Suppressor macrophage treated with lipopolysaccharide for 4 hours (primary cell): ENCODE results near the gene CYP17A1.
"Not testable (repeated sequence)": the region's sequence is repeated elsewhere in the genome, so short reads cannot be mapped to it uniquely, and the experiment has no call there.

Source experiments
- DNase-seq: peaks from one replicate; pipeline ENCODE4 v3.0.0-alpha.2; 2020

Gene CYP17A1, protein sequence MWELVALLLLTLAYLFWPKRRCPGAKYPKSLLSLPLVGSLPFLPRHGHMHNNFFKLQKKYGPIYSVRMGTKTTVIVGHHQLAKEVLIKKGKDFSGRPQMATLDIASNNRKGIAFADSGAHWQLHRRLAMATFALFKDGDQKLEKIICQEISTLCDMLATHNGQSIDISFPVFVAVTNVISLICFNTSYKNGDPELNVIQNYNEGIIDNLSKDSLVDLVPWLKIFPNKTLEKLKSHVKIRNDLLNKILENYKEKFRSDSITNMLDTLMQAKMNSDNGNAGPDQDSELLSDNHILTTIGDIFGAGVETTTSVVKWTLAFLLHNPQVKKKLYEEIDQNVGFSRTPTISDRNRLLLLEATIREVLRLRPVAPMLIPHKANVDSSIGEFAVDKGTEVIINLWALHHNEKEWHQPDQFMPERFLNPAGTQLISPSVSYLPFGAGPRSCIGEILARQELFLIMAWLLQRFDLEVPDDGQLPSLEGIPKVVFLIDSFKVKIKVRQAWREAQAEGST

DNA sequence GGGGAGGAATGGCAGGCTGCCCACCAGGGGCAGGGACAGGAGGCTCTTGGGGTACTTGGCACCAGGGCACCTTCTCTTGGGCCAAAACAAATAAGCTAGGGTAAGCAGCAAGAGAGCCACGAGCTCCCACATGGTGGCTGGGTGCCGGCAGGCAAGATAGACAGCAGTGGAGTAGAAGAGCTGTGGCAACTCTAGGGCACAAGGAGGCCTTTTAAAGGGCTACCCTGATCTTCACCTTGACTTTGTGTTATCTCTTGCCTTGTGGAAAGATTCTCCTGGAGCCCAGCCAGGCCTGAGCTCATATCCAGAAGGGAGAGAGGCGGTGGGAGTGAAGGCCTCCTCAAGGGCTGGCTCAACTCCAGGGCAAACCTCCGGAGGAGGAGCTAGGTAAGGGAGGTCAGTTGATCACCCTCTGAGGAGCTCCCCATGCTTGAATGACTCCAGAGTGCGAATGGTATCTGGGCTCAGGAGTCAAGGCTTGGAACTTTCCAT lies at the start of gene CYP17A1:
TSS of gene CYP17A1 (minus strand) at position 184 of the 492 bp plus-strand sequence. CDS start at position 132, 52 bp downstream.
- DNase-seq, result no peak

DNA sequence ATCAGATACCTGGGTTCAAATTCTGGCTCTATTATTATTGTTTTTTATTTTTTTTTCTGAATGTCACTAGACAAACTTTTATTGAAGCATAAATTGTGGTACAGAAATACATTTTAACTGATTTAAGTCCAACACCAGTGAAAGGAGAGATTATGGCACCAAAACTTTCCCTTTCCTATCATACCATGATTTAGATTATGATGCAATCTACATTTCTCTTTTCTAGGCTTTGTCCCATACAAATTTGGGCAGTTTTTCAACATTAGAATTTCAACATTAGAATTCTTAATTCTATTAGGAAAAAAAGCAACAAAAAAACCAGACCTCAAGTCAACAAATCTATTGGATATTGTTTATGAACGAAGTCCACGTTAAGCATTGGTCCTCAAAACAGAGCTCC lies 43.0 kb upstream of the CYP17A1 start:
- no peak for DNase-seq

DNA sequence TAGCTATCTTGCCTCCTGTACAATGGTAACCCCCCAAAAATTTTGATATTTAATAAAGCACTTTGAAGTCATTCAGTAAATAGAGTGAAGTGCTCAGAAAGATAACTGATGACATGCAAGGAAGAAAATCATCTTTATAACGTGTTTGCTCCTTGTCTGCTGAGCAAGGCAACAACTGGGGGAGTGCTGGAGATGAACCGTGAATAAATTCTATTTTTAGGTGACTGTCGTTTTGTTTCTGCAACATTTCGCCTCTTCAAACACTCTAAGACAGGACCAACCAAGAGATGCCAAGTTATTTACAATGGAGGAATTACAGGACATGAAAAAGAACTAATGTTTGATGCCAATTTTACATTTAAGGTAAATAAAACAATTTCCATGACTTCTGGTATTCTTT lies 41.4 kb upstream of the CYP17A1 start:
- no peak for DNase-seq

DNA sequence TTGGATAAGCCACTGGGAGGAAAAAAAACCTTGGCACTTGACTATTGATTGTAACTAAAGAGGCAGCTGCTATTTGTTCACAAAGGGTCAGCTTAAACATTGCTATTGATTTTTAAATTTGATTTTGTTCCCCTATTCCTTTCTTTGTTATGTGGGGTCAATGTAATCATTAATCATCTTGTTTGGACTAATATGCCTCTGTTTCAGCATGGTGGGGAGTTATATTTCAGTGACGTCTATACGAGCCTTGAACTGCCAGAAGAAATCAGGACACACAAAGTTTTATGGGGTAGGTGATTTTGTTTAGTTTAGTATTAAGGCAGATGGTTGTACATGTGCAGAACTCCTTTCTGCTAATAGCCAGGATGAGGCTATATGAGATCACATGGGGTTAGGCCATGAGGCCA lies 39.5 kb upstream of the CYP17A1 start:
- DNase-seq, result no peak

DNA sequence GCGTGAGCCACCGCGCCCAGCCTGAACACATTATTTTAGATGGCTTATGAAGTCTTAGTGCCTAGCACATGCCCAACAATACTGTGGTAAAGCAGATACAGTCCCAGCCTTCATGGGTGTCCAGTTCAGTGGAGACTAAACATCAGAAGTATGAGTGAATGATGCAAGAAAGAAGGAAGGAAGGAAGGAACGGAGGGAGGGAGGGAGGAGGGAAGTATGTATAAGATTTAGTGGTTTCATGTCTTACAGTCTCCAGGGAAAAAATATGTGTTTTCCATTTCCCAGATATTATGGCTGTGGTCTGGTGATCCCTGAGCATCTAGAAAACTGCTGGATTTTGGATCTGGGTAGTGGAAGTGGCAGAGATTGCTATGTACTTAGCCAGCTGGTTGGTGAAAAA lies 35.0 kb upstream of the CYP17A1 start:
- no peak for DNase-seq

DNA sequence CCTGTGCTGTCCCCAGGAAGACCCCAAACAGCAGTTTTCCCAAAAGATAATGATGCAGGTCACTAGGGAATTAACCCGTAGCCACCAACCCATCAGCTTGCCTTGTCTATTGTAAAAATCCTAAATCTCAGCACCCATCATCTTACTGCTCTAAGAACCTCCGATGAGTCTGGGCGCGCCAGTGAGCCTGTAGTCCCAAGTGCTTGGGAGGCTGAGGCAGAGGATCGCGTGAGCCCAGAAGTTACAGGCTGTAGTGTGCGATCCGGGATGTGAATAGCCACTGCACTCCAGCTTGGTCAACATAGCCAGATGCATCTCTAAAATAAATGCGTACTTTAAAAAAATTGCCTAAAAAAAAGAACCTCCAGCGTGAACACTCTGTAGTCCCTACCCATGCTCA lies 33.0 kb upstream of the CYP17A1 start:
- no peak for DNase-seq

DNA sequence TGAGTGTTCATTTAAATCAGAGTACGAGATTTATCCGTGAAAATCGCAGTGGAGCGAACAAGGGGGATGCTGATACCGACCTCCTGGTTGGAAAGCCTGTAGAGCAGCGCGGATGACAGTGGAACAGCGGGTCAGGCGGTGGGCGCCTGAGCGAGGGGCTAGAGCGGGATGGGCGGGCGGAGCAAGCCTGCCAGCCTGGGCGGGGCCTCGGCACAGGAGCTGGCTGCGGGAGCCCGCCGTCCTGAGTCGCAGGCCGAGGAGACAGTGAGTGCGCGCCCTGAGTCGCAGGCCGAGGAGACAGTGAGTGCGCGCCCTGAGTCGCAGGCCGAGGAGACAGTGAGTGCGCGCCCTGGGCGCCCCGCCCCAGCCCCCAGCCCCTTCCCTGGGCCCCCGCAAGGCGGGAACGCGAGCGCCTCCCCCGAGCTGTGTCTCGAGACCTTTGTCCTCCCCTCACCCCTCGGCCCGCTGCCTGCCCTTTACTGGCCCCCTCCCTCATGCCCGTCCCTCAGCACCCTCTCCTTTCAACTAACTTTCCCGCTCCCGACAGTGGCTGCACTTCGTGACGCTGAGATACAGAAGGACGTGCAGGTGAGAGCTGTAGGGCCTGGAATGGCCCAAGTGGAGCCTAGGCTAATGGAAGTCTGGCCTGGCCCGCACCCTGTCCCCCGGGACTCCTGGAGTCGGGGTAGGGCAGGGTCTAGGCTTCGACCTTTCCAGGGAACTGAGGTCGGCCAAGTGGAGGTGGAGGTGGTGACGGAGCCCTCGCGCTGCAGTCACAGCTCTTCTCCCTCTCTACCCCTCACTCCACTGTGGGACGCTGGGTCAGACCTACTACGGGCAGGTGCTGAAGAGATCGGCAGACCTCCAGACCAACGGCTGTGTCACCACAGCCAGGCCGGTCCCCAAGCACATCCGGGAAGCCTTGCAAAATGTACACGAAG lies 32.3 kb upstream of the CYP17A1 start, which contains the start of gene AS3MT:
TSS of gene AS3MT (plus strand) at position 213 of the 941 bp plus-strand sequence. CDS start at position 336, 123 bp downstream.
- no peak for DNase-seq

DNA sequence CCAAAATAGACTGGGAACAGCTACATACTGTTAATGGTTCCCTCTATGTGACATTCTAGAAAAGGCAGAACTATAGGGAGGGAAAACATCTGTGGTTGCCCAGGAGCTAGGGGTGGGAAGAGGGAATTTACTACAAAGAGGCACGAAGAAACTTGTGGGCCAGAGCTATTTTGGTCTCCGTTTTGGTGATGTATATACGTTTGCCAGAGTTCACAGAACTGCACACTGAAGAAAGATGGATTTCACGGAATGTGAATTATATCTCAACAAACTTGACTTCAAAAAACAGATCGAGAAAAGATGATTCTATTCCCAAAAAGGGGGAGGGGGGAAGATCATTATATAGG lies 31.7 kb upstream of the CYP17A1 start:
- no peak for DNase-seq

DNA sequence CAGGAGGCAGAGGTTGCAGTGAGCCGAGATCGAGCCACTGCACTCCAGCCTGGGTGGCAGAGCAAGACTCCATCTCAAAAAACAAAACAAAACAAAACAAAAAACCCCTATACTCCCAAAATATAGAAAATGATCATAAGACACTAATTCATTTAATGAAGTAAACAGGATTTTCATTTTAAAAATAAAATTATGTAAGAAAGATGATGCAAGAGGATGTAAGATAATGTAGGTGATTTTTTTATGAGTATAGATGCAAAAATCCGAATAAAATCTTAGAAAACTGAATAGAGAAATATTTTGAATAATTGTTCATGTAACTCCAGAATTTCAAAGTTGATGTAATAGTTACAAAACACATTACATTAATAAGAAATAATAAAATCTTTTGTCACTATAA lies 28.4 kb upstream of the CYP17A1 start:
- no peak for DNase-seq

DNA sequence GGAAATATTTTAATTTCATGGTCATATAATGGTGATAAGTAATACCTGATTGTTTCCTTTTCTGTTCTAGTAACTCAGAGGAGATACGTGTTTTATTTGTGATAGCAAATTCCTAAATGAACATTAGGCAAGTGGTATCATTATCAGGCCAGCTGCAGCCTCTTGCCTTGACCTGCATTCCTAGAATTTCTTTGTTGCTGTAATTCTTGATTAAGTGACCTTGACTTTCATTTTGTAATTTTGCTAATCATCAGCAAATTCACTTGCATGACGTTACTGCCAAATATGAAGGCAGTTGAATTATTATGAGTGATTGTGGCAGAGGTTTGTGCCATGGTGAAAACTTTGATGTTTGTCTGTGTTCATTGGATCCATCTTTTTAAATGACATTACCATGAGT lies 26.4 kb upstream of the CYP17A1 start:
- no peak for DNase-seq

DNA sequence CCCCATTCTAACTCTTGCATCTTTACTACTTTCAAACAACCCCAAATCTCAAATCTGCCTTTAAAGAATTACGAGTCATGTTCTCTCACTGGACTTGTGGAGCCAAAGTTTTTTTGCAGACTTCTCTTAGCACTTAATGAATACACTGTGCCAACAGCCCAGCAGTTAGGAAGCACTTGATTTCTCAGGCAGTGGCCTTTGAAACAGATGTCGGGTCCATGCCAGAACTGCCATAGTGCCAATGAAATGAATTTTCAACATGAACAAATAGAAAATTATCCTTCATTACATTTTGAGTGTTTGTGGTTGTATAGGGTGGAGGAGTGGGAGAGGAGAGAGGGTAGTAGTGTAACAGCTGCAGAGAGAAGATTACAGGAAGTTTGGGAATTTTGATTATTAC lies 22.7 kb upstream of the CYP17A1 start:
- DNase-seq, result no peak

DNA sequence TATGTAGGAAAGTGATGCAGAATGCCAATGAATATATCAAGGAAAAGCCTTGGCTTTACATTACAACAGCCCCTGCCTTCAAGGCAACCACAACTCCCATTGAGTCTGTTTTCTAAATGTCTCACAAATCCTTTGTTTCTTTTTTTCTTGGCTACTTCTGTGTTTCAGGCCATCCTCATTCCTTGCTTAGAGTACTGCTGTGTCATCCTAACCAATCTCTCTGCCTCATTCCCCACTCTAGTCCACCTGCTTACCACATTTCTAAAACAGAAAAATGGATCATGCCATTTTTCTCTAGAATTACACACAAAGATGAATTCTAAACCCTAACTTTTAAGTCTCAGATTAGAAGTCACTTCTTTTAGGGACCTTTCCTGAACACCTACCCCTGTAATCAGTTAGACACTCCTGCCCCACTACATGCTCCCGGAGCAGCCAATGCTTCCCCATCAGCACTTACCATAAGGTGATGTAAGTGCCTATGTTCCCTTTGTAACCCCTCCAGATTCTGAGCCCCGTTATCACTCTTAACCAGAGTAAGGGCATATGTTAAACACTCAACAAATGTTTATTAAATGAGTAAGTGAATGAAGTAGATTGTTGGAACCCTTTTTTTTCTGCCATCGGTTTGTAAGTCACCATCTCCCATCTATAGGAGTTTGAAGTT lies 19.7 kb upstream of the CYP17A1 start:
- no peak for DNase-seq

DNA sequence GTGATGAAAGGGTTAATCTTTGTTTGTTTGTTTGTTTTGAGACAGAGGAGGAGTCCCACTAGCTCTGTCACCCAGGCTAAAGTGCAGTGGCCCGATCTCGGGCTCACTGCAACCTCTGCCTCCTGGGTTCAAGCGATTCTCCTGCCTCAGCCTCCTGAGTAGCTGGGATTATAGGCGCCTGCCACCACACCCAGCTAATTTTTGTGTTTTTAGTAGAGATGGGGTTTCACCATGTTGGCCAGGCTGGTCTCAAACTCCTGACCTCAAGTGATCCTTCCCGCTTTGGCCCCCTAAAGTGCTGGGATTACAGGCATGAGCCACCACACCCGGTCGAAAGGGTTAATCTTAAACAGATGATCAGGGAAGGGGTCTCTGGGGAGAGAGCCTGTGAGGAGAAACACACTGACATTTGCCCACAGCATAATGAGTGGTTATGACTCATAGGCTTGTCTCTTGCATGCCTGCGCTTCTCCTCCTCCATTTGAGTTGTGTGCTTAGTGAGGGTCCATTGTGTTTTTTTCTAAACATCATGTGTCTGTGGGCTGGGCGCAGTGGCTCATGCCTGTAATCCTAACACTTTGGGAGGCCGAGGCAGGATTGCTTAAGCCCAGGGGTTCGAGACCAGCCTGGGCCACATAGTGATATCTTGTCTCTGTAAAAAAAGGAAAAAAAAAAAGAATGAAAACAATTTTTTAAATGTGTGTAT lies 18.7 kb upstream of the CYP17A1 start:
- peak; percentile 14 for DNase-seq

DNA sequence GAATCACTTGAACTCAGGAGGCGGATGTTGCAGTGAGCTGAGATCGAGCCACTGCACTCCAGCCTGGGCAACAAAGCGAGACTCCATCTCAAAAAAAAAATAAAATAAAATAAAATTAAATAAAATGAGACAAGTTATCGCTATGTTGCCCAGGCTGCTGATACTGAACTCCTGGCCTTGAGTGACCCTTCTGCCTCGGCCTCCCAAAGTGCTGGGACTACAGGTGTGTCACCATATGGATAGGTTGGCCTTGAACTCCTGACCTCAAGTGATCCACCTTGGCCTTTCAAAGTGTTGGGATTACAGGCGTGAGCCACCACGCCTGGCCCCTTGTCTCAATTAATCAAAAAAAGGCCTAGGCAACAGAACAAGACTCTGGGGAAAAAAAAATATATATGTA lies 16.0 kb upstream of the CYP17A1 start:
- DNase-seq, result not testable (repeated sequence)

DNA sequence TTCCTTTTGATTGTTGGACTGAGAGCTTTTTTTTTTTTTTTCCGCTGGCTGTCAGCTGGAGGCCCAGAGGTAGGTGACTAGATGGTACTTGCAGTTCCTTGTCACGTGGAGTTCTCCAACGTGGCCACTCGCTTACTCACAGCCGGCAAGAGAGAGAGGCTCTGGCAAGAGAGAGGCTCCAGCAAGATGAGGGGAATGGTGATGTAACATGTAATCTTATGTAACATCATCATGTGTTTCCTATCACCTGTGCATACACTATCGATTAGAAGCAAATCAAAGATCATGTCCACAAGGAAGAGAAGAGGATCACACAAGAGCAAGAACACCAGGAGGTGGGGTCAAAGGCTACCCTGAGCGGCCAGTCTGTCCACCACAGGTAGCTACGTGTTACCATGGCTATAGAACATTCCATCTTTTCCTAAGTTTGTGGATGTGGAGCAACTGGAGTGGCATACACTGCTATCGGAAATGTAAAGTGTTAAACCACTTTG lies 12.9 kb upstream of the CYP17A1 start:
- DNase-seq, result no peak

DNA sequence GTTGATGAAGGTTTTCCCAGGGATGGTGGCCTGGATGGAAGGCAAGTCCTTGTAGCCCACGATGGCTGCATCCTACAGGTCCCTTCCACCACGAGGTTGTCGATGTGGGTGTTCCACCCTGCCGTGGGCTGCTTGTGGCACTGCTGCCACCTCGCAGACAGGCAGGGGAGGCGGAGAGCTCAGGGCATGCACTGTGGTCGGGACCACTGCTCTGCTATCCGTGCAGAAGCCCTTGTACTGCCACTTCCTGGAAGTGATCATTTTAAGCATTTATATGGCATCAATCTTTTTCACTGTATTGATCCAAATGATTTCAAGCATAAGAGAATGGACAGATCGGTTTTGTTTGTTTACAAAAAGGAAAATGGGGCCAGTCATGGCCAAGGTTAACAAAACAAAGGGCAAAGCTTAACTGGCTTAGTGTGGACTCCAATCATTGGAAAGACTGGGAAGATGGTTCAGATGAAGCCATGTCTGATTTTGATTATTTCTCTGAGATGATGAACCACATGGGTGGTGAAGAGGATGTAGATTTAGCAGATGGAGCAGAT lies 8.2 kb upstream of the CYP17A1 start:
- DNase-seq, result no peak

DNA sequence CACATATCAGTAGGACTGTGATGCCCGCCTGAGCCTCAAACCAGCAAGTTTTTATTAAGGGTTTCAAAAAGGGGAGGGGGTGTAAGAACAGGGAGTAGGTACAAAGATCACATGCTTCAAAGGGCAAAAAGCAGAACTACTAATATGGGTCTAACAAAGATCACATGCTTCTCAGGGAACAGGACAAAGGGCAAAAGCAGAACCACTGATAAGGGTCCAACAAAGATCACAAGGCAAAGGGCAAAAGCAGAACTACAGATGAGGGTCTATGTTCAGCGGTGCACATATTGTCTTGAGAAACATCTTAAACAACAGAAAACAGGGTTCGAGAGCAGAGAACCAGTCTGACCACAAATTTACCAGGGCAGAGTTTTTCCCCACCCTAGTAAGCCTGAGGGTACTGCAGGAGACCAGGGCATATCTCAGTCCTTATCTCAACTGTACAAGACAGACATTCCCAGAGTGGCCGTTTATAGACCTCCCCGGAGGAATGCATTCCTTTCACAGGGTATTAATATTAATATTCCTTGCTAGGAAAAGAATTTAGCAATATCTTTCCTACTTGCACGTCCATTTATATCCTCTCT lies 7.1 kb upstream of the CYP17A1 start:
- DNase-seq, result not testable (repeated sequence)

DNA sequence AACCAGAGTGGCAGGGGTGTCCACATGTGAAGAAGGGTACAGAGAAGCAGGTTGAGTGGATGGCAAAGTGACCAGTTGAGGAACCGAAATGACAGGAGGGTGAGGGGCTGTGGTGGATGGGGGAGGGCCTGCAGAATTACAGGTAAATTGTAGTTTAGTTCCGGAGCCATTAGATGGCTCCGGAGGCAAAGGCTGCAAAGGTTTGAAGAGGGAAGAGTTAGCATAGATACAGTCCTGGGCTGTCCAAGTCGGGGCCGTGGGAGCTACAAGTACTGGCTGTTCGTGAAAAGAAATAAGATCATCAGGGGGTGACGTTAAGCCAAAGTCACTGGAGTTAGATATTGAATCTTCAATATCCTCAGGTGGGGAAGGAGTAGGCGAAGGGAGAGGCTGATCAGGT lies 5.9 kb upstream of the CYP17A1 start:
- DNase-seq, result not testable (repeated sequence)

DNA sequence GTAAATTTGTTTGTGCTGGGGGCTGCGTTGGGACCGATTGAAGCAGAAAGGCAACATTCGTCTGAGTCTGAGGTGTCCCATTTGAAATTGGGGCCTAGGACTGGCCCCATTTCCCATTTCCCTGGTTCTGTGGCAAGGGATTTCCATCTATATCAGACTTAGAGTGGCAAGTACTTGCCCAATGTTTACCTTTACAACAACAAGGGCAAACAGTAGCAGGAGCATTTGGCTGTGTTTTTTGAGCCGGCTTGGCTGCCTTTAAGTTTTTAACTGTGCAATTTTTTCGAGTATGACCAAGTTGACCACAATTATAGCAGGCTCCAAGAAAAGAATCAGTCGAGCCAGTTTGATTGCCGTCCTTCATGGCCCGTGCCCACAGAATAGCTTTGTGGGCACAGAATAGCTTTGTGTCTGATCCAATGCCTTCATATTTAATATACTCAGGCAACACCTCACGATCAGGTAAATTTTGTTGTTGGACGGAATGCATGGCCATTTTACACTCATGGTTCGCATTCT lies 4.7 kb upstream of the CYP17A1 start:
- DNase-seq, result no peak

DNA sequence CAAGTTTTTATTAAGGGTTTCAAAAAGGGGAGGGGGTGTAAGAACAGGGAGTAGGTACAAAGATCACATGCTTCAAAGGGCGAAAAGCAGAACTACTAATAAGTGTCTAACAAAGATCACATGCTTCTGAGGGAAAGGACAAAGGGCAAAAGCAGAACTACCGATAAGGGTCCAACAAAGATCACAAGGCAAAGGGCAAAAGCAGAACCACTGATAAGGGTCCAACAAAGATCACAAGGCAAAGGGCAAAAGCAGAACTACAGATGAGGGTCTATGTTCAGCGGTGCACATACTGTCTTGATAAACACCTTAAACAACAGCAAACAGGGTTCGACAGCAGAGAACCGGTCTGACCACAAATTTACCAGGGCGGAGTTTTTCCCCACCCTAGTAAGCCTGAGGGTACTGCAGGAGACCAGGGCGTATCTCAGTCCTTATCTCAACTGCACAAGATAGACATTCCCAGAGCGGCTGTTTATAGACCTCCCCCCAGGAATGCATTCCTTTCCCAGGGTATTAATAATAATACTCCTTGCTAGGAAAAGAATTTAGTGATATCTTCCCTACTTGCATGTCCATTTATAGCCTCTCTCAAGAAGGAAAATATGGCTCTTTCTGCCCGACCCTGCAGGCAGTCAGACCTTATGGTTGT lies 1.2 kb upstream of the CYP17A1 start:
- not testable (repeated sequence) for DNase-seq
